Adipocyte (in vitro differentiated cells): ENCODE data around the gene MAD1L1.
"Not testable (repeated sequence)": the region's sequence is repeated elsewhere in the genome, so short reads cannot be mapped to it uniquely, and the experiment has no call there.

Source experiments
- DNase-seq: peaks from one replicate; pipeline ENCODE4 v3.0.0-alpha.2; 2015; ENCODE audit warnings: low read depth
- H3K27me3 ChIP-seq: replicated peaks from 2 replicates; pipeline ENCODE4 v1.7.0; 2013; ENCODE audit warnings: mild to moderate bottlenecking, low read length, moderate library complexity; ENCODE audit not compliant: control insufficient read depth, insufficient read depth
- H3K36me3 ChIP-seq: 2 replicates; pipeline ENCODE4 v1.7.0; 2013; ENCODE audit warnings: low read length, mild to moderate bottlenecking, moderate library complexity; ENCODE audit not compliant: control insufficient read depth, insufficient read depth, severe bottlenecking
- H3K4me1 ChIP-seq: 2 replicates; pipeline ENCODE4 v1.7.0; 2013; ENCODE audit warnings: mild to moderate bottlenecking, low read length, moderate library complexity; ENCODE audit not compliant: control insufficient read depth, insufficient read depth
- H3K4me3 ChIP-seq: 2 replicates; pipeline ENCODE4 v1.7.0; 2013; ENCODE audit warnings: mild to moderate bottlenecking, low read length, moderate library complexity
- H3K9ac ChIP-seq: 2 replicates; pipeline ENCODE4 v1.7.0; 2013; ENCODE audit warnings: mild to moderate bottlenecking, low read length, moderate library complexity
- H3K9me3 ChIP-seq: 2 replicates; pipeline ENCODE4 v1.7.0; 2013; ENCODE audit warnings: mild to moderate bottlenecking, low read length, moderate library complexity; ENCODE audit not compliant: control insufficient read depth

The MAD1L1 gene

GRCh38 chr7:1883031-1883761 lies 349.5 kb downstream of the MAD1L1 start:
- Histone ChIP-seq H3K9ac (no peak overlapping the region), H3K9me3 (no peaks in the 10 kb centered on the region), H3K4me3 (no peak overlapping the region), H3K4me1 (peaks cover 17% of the 10 kb centered on the region), H3K27me3 (no peaks in the 10 kb centered on the region), H3K36me3 (peaks cover 15% of the 10 kb centered on the region)
- peak; percentile 76 for DNase-seq

- Histone ChIP-seq H3K4me3 (no peak overlapping the region), H3K9me3 (peaks cover 7% of the 10 kb centered on the region), H3K27me3 (no peaks in the 10 kb centered on the region), H3K36me3 (peaks cover 8% of the 10 kb centered on the region), H3K4me1 (peaks cover 17% of the 10 kb centered on the region), H3K9ac (no peak overlapping the region)
- DNase-seq = no peak
These were observed 350.3 kb downstream of the MAD1L1 start for GRCh38 chr7:1882451-1882850.

GRCh38 chr7:1881946-1882345 lies 350.8 kb downstream of the MAD1L1 start:
- peaks cover 9% of the 10 kb centered on the region for H3K9me3 ChIP-seq
- DNase-seq = no peak
- H3K36me3 ChIP-seq = peaks cover 2% of the 10 kb centered on the region
- no peaks in the 10 kb centered on the region for H3K27me3 ChIP-seq
- H3K4me1 ChIP-seq = peaks cover 17% of the 10 kb centered on the region
- H3K4me3 ChIP-seq = no peak overlapping the region
- no peak overlapping the region for H3K9ac ChIP-seq

- DNase-seq, H3K4me1 ChIP-seq, H3K4me3 ChIP-seq, H3K36me3 ChIP-seq, H3K9me3 ChIP-seq, H3K9ac ChIP-seq, H3K27me3 ChIP-seq: not testable (repeated sequence)
These were observed 356.1 kb downstream of the MAD1L1 start for GRCh38 chr7:1876641-1877040.

GRCh38 chr7:1875392-1876199 lies 357.1 kb downstream of the MAD1L1 start:
- H3K9ac ChIP-seq, H3K9me3 ChIP-seq, H3K4me1 ChIP-seq, DNase-seq, H3K27me3 ChIP-seq, H3K4me3 ChIP-seq, H3K36me3 ChIP-seq: not testable (repeated sequence)

GRCh38 chr7:1874590-1875391 lies 358.0 kb downstream of the MAD1L1 start:
- H3K4me1 ChIP-seq, H3K4me3 ChIP-seq, H3K27me3 ChIP-seq, DNase-seq, H3K9me3 ChIP-seq, H3K9ac ChIP-seq, H3K36me3 ChIP-seq: not testable (repeated sequence)

GRCh38 chr7:1873857-1874589 lies 358.7 kb downstream of the MAD1L1 start:
- no peaks in the 10 kb centered on the region for H3K27me3 ChIP-seq
- H3K36me3 ChIP-seq = no peaks in the 10 kb centered on the region
- no peak for DNase-seq
- peaks cover 9% of the 10 kb centered on the region for H3K9me3 ChIP-seq
- H3K4me1 ChIP-seq = no peaks in the 10 kb centered on the region
- H3K4me3 ChIP-seq = no peak overlapping the region
- H3K9ac ChIP-seq = no peak overlapping the region

- Histone ChIP-seq H3K36me3 (no peaks in the 10 kb centered on the region), H3K4me1 (no peaks in the 10 kb centered on the region), H3K9ac (no peak overlapping the region), H3K4me3 (no peak overlapping the region), H3K9me3 (peaks cover 9% of the 10 kb centered on the region), H3K27me3 (no peaks in the 10 kb centered on the region)
- DNase-seq = no peak
These were observed 359.3 kb downstream of the MAD1L1 start for GRCh38 chr7:1873421-1873820.

GRCh38 chr7:1873070-1873405 lies 359.7 kb downstream of the MAD1L1 start:
- H3K4me3 ChIP-seq = no peak overlapping the region
- H3K4me1 ChIP-seq = no peaks in the 10 kb centered on the region
- H3K36me3 ChIP-seq = no peaks in the 10 kb centered on the region
- peaks cover 8% of the 10 kb centered on the region for H3K9me3 ChIP-seq
- no peak overlapping the region for H3K9ac ChIP-seq
- no peaks in the 10 kb centered on the region for H3K27me3 ChIP-seq
- DNase-seq = no peak

- Histone ChIP-seq H3K9me3 (peaks cover 2% of the 10 kb centered on the region), H3K9ac (no peak overlapping the region), H3K27me3 (no peaks in the 10 kb centered on the region), H3K36me3 (no peaks in the 10 kb centered on the region), H3K4me3 (no peak overlapping the region), H3K4me1 (no peaks in the 10 kb centered on the region)
- DNase-seq = no peak
These were observed 360.3 kb downstream of the MAD1L1 start for GRCh38 chr7:1872191-1873069.
